MCF 10A (cell line): ENCODE data around the gene XBP1. TPM values are rescaled to one million over a fixed set of nuclear protein-coding genes. Genes with fewer than 3 reads are reported as not detected.

Source experiments
- BruUV-seq: library from RNA; stranded (reverse); fragments of 400-500 nt; replicated peaks from 2 replicates; lab custom pipeline; 2021; lab: Mats Ljungman, UMichigan
- CTCF ChIA-PET: fragments of 300-600 bp; sonication (Branson Sonifier 250); formaldehyde crosslinking; extraction: SDS; loops from one replicate; lab custom pipeline; 2021; ENCODE audit warnings: antibody characterized with exemption, inconsistent platforms; lab: Yijun Ruan, JAX
- POLR2A ChIA-PET: fragments of 300-600, 350-650 bp; sonication (Branson Sonifier 250); formaldehyde crosslinking; extraction: SDS; loops from one replicate; lab custom pipeline; 2020; ENCODE audit warnings: antibody characterized with exemption, inconsistent platforms; lab: Yijun Ruan, JAX
- DNase-seq: peaks from one replicate; pipeline ENCODE4 v3.0.0-alpha.2; 2018; ENCODE audit not compliant: unreplicated experiment
- H3K27ac Mint-ChIP-seq: one replicate; pipeline ENCODE4 v1.8.0; 2022; ENCODE audit warnings: mild to moderate bottlenecking, low read depth, mixed read lengths; ENCODE audit not compliant: unreplicated experiment
- H3K27me3 Mint-ChIP-seq: one replicate; pipeline ENCODE4 v1.8.0; 2022; ENCODE audit warnings: mixed read lengths; ENCODE audit not compliant: insufficient read depth, unreplicated experiment
- H3K36me3 Mint-ChIP-seq: one replicate; pipeline ENCODE4 v1.8.0; 2022; ENCODE audit warnings: mild to moderate bottlenecking, moderate library complexity, mixed read lengths; ENCODE audit not compliant: insufficient read depth, unreplicated experiment
- H3K4me1 Mint-ChIP-seq: one replicate; pipeline ENCODE4 v1.8.0; 2022; ENCODE audit warnings: mixed read lengths; ENCODE audit not compliant: insufficient read depth, unreplicated experiment
- H3K4me3 Mint-ChIP-seq: one replicate; pipeline ENCODE4 v1.8.0; 2022; ENCODE audit warnings: mild to moderate bottlenecking, moderate library complexity, mixed read lengths; ENCODE audit not compliant: unreplicated experiment
- H3K9me3 Mint-ChIP-seq: one replicate; pipeline ENCODE4 v1.8.0; 2022; ENCODE audit warnings: mixed read lengths; ENCODE audit not compliant: unreplicated experiment
- CTCF ChIP-seq: fragments of 200-600 bp; IDR thresholded peaks from one replicate; pipeline ENCODE4 v1.8.0; 2022; ENCODE audit warnings: antibody characterized with exemption, mild to moderate bottlenecking; ENCODE audit not compliant: unreplicated experiment
- intact Hi-C: fragments of 100-400 bp; cut with micrococcal nuclease; formaldehyde crosslinking; loops from 2 replicates; pipeline ENCODE4 v1.14.1; 2022
- total RNA-seq: library from RNA; stranded (reverse); gene quantifications from 2 replicates; pipeline ENCODE4 v1.2.3, GENCODE V29; 2022

Gene XBP1
- total RNA-seq, 1 experiment from 2014 or later = 429 TPM

GRCh38 chr22:28774378-28774777, 26.0 kb downstream of the XBP1 start:
- Mint-ChIP-seq H3K4me1 (peaks cover 10% of the 10 kb centered on the region), H3K27me3 (no peaks in the 10 kb centered on the region), H3K27ac (no peak overlapping the region), H3K36me3 (peaks cover 67% of the 10 kb centered on the region), H3K4me3 (peak overlapping the region; percentile 88), H3K9me3 (no peaks in the 10 kb centered on the region)
- intact Hi-C loops = no loop called here
- TF ChIP-seq CTCF = no peak
- no TSS peak for BruUV-seq
- DNase-seq = no peak
- ChIA-PET CTCF (interaction anchor here (0.6 to 1.5 kb wide), 4 partner anchors 9 to 813 kb away, joined by 3 to 5 read pairs (median 3); no protein-coding TSS in a partner anchor), POLR2A (interaction anchor here (1.0 to 5.8 kb wide), 4 partner anchors 10 to 29 kb away, joined by 3 to 74 read pairs (median 5); partner anchors contain the start of gene XBP1)

- POLR2A ChIA-PET = interaction anchor here (1.0 to 5.8 kb wide), 10 partner anchors 11 to 31 kb away, joined by 3 to 74 read pairs (median 6); partner anchors contain the start of gene XBP1
- H3K9me3 Mint-ChIP-seq = no peaks in the 10 kb centered on the region
- H3K36me3 Mint-ChIP-seq = peaks cover 58% of the 10 kb centered on the region
- H3K4me3 Mint-ChIP-seq = peak overlapping the region; percentile 88
- intact Hi-C loops = loop anchor here (2.0 kb wide), 2 partner anchors 61 to 173 kb away; no protein-coding TSS in a partner anchor
- H3K27ac Mint-ChIP-seq = peak overlapping the region; percentile 87
- no peak for TF ChIP-seq CTCF
- peak; percentile 25 for DNase-seq
- H3K4me1 Mint-ChIP-seq = peaks cover 10% of the 10 kb centered on the region
- TSS peak; percentile 57 for BruUV-seq
- CTCF ChIA-PET = interaction anchor here (0.5 to 1.5 kb wide), 4 partner anchors 10 to 65 kb away, joined by 3 to 5 read pairs (median 4); no protein-coding TSS in a partner anchor
- no peaks in the 10 kb centered on the region for H3K27me3 Mint-ChIP-seq
Measured at GRCh38 chr22:28773461-28773867, 26.9 kb downstream of the XBP1 start.

- Mint-ChIP-seq H3K9me3 (no peaks in the 10 kb centered on the region), H3K4me3 (peak within 1 kb of the TSS; percentile 88), H3K36me3 (peaks cover 52% of the 10 kb centered on the region), H3K27me3 (no peaks in the 10 kb centered on the region), H3K4me1 (peaks cover 10% of the 10 kb centered on the region), H3K27ac (peak within 1 kb of the TSS; percentile 87)
- CTCF ChIA-PET = interaction anchor here (0.5 to 1.5 kb wide), 5 partner anchors 10 to 64 kb away, joined by 3 to 5 read pairs (median 4); no protein-coding TSS in a partner anchor
- peak; percentile 93 for DNase-seq
- intact Hi-C loops = loop anchor here (2.0 kb wide), 2 partner anchors 60 to 172 kb away; no protein-coding TSS in a partner anchor
- POLR2A ChIA-PET = interaction anchor here (0.6 to 5.8 kb wide), 20 partner anchors 11 to 411 kb away, joined by 3 to 74 read pairs (median 5); partner anchors contain the start of genes CHEK2, HSCB and XBP1
- TF ChIP-seq CTCF = no peak
- BruUV-seq = no TSS peak
Measured at GRCh38 chr22:28772633-28773460, 27.5 kb downstream of the XBP1 start, which contains the start of gene CCDC117. TSS of gene CCDC117 (plus strand) at chr22:28772695. CDS start at chr22:28772850, 155 bp downstream.
